Naive thymus-derived CD8-positive, alpha-beta T cell (primary cell): Measurements from ENCODE around the gene GIT1. TPM values are rescaled to one million over a fixed set of nuclear protein-coding genes. Genes with fewer than 3 reads are reported as not detected.

Experiments used
- ATAC-seq, 2 donors: fragments of 150-1000 bp; cut with Tn5 transposase in 1 of 2; sonication (Bioruptor Pico), chemical (Tn5 transposase) in 1 of 2; 1 replicate in 1 of 2; 2 replicates in 1 of 2; pipeline ENCODE4 v1.10.0; 2021; ENCODE audit warnings: mild to moderate bottlenecking in 2 of 2, moderate library complexity in 2 of 2
- POLR2A ChIA-PET: fragments of 350-600 bp; sonication (Branson Sonifier 250); formaldehyde crosslinking; loops from one replicate; lab custom pipeline; 2021; ENCODE audit warnings: antibody characterized with exemption; lab: Charles Lee
- DNase-seq, 10 donors: peaks; one replicate each; pipeline versions ENCODE4 v3.0.0 to v3.0.0-alpha.2; 2020 to 2022
- H3K27ac Mint-ChIP-seq, 10 donors: one replicate each; pipeline ENCODE4 v1.8.0; 2020 to 2022; ENCODE audit warnings: mild to moderate bottlenecking in 10 of 10, mixed read lengths in 10 of 10, moderate library complexity in 4 of 10, inconsistent platforms in 1 of 10
- H3K27me3 Mint-ChIP-seq, 5 donors: one replicate each; pipeline ENCODE4 v1.8.0; 2021 to 2022; ENCODE audit warnings: mixed read lengths in 5 of 5
- H3K36me3 Mint-ChIP-seq, 3 donors: one replicate each; pipeline ENCODE4 v1.8.0; 2020 to 2022; ENCODE audit warnings: mixed read lengths in 3 of 3, mild to moderate bottlenecking in 2 of 3, inconsistent platforms in 1 of 3
- H3K4me1 Mint-ChIP-seq, 4 donors: one replicate each; pipeline ENCODE4 v1.8.0; 2021 to 2022; ENCODE audit warnings: mixed read lengths in 4 of 4
- H3K4me3 Mint-ChIP-seq, 10 donors: one replicate each; pipeline ENCODE4 v1.8.0; 2020 to 2022; ENCODE audit warnings: mild to moderate bottlenecking in 10 of 10, mixed read lengths in 10 of 10, moderate library complexity in 6 of 10, inconsistent platforms in 1 of 10
- H3K9me3 Mint-ChIP-seq, 9 donors: one replicate each; pipeline ENCODE4 v1.8.0; 2020 to 2022; ENCODE audit warnings: mixed read lengths in 9 of 9, mild to moderate bottlenecking in 3 of 9, inconsistent platforms in 1 of 9, moderate library complexity in 1 of 9
- polyA plus RNA-seq, 3 donors: library from polyadenylated mRNA; unstranded; fragments of 300-500 nt; fragmentation: Illumina TruSeq; gene quantifications; one replicate each; pipeline ENCODE4 v1.2.3, GENCODE V29; 2021
- total RNA-seq, 8 experiments: library from RNA in 2 of 8; stranded (reverse) in 2 of 8; gene quantifications; one replicate each; pipeline ENCODE4 v1.2.3 and lab custom pipeline; 2021 to 2026

The GIT1 gene
- total and polyA plus RNA-seq, 5 experiments from 2014 or later: 4.4 to 58.2 (median 27.7) TPM

GRCh38 chr17:29614349-29615047 lies 25.1 kb upstream of the GIT1 start:
- POLR2A ChIA-PET: interaction anchor here (1.3 to 5.9 kb wide), 11 partner anchors 10 to 163 kb away, joined by 3 to 79 read pairs (median 20); partner anchors contain the start of genes ABHD15, ANKRD13B, GIT1 and TP53I13
- H3K9me3 Mint-ChIP-seq: no peaks in the 10 kb centered on the region
- peak overlapping the region; percentile 81 to 95 (median 90) for H3K4me3 Mint-ChIP-seq
- ATAC-seq: no peak
- no peaks in the 10 kb centered on the region for H3K36me3 Mint-ChIP-seq
- peak overlapping the region; percentile 51 to 96 (median 92) for H3K27ac Mint-ChIP-seq
- no peaks in the 10 kb centered on the region for H3K27me3 Mint-ChIP-seq
- H3K4me1 Mint-ChIP-seq: peaks cover 14 to 42% (median 37%) of the 10 kb centered on the region in 4 donors
- no peak for DNase-seq

DNA sequence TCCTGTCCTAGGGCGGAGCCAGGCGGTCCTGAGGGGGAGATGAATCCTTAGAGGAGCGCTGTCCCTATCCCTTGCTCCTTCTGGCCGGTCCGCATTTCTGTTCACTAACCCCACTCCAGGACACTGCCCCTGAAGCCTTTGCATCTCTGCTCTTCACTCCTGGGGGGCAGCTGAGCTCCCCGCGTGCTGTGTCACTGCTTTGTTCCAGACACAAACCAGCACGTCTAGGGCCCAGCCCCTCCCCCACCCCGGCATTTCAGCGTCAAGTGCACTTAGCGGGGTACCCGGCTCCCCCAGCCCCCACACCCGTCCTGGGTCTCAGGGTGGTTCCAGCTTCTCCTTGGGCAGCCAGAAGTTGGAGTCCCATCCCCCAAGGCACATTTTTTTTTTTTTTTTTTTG lies 24.4 kb upstream of the GIT1 start:
- Mint-ChIP-seq H3K9me3 (no peaks in the 10 kb centered on the region), H3K36me3 (no peaks in the 10 kb centered on the region), H3K27me3 (no peaks in the 10 kb centered on the region), H3K4me3 (peak overlapping the region; percentile 32 to 92 (median 71)), H3K4me1 (peaks cover 14 to 42% (median 37%) of the 10 kb centered on the region in 4 donors), H3K27ac (peak overlapping the region in 3 of 10 donors; percentile 41 to 62 (median 60))
- POLR2A ChIA-PET: interaction anchor here (0.5 to 5.9 kb wide), 10 partner anchors 11 to 217 kb away, joined by 3 to 79 read pairs (median 4); partner anchors contain the start of genes ABHD15, ANKRD13B, GIT1 and TP53I13
- ATAC-seq (no peak), DNase-seq (no peak)

DNA sequence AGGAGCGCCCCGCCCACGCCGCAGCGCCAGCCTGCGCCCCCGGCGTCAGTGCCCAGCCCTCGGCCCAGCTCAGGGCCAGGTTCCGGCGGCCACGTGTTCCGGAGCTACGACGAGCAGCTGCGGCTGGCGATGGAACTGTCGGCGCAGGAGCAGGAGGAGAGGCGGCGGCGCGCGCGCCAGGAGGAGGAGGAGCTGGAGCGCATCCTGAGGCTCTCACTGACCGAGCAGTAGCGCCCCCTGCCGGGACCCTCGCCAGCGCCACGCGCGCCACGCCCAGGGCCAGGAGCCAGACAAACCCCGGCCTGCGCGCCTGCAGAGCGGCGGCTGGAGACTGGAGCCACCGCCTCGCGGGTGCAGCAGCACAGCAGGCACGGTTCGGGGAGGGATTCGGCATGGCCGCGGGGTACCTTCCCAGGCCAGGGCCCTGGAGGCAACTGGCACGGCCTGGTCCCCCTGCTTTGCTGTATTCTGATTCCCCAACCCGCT lies 23.9 kb upstream of the GIT1 start:
- POLR2A ChIA-PET: interaction anchor here (0.5 to 5.9 kb wide), 12 partner anchors 12 to 1628 kb away, joined by 3 to 79 read pairs (median 4); partner anchors contain the start of genes ABHD15, ANKRD13B, GIT1 and TP53I13
- H3K4me3 Mint-ChIP-seq: peak overlapping the region; percentile 32 to 92 (median 70)
- peaks cover 14 to 41% (median 37%) of the 10 kb centered on the region in 4 donors for H3K4me1 Mint-ChIP-seq
- peak overlapping the region in 1 of 10 donors; percentile 60 for H3K27ac Mint-ChIP-seq
- DNase-seq (peak; percentile 82 to 97 (median 89)), ATAC-seq (peak; percentile 26 to 43)
- no peaks in the 10 kb centered on the region for H3K36me3 Mint-ChIP-seq
- no peaks in the 10 kb centered on the region for H3K9me3 Mint-ChIP-seq
- no peaks in the 10 kb centered on the region for H3K27me3 Mint-ChIP-seq

DNA sequence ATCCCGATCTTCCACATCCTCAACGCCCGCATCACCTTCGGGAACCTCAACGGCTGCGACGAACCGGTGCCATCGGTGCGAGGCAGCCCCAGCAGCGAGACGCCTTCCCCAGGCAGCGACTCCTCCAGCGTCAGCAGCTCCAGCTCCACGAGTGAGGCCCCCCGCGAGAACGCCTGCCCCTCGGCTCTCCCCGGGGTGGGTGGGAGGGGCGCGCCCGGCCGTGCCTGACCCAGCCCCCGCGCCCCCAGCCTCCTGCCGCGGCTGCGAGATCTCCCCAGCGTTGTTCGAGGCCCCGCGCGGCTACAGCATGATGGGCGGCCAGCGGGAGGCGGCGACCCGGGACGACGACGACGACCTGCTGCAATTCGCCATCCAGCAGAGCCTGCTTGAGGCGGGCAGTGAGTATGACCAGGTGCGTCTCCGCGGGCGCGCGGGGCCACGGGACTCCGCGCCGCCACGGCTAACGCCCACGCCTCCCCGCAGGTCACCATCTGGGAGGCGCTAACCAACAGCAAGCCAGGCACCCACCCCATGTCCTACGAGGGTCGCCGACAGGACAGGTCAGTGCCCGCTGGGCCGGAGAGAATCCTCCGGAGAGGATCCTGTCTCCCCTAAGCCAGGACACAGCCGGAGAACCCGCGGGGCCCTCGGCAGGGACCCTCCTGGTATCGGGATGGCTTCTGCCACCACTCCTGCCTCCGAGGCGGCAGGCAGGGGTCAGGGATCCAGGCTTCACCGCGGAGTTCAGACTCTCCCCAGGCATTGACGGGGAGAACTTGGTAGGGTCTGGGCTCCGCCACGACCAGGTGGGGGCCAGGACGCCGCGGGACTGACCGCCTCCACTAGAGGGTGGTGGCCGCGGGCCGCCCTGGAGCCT lies 23.2 kb upstream of the GIT1 start:
- no peaks in the 10 kb centered on the region for H3K9me3 Mint-ChIP-seq
- no peaks in the 10 kb centered on the region for H3K27me3 Mint-ChIP-seq
- ATAC-seq (no peak), DNase-seq (no peak)
- peaks cover 14 to 37% (median 35%) of the 10 kb centered on the region in 4 donors for H3K4me1 Mint-ChIP-seq
- POLR2A ChIA-PET: interaction anchor here (0.5 to 5.9 kb wide), 8 partner anchors 15 to 1629 kb away, joined by 4 to 79 read pairs (median 4); partner anchors contain the start of genes ABHD15, ANKRD13B and TP53I13
- no peaks in the 10 kb centered on the region for H3K36me3 Mint-ChIP-seq
- H3K27ac Mint-ChIP-seq: no peak overlapping the region
- H3K4me3 Mint-ChIP-seq: peak overlapping the region in 8 of 10 donors; percentile 39 to 81 (median 60)

- no peaks in the 10 kb centered on the region for H3K9me3 Mint-ChIP-seq
- peak overlapping the region in 1 of 10 donors; percentile 62 for H3K27ac Mint-ChIP-seq
- no peak for ATAC-seq
- peak overlapping the region in 3 of 10 donors; percentile 2 to 22 (median 10) for H3K4me3 Mint-ChIP-seq
- no peak for DNase-seq
- no peaks in the 10 kb centered on the region for H3K36me3 Mint-ChIP-seq
- POLR2A ChIA-PET: no interaction called here
- peaks cover 13 to 32% (median 30%) of the 10 kb centered on the region in 4 donors for H3K4me1 Mint-ChIP-seq
- H3K27me3 Mint-ChIP-seq: no peaks in the 10 kb centered on the region
These were observed 22.6 kb upstream of the GIT1 start for GRCh38 chr17:29612094-29612403.

DNA sequence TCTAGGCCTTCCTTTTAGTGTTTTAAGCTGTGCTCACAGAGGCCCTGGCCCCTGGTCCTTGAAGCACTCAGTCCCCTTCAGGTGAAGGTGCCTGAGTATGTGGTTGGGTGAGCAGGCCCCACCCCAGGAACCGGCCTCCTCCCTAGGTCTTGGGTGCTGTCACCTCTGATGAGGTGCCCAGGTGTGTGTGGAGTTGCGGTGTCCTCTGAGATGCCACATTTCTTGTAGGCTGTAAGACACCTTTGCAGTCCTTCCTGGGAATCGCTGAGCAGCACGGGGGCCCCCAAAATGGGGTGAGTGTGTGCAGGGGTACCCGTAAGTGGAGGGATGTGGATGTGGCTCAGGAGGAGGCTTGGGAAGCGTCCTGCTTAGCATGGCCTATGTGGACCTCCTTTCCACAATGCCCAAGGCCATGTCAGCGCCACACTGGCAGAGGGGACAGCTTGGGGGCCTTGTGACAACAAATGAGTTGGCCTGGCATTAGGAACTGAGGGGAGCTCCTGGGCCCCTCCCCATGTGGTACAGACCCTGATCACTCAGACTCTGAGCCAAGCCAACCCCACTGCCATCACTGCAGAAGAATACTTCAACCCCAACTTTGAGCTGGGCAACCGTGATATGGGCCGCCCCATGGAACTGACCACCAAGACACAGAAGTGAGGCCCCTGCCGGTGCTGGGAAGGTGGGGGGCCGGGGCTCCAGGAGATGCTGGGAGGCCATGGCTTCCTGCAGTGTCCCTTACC lies 22.1 kb upstream of the GIT1 start:
- POLR2A ChIA-PET: interaction anchor here (0.6 to 1.2 kb wide), 2 partner anchors 11 to 30 kb away, joined by 4 to 6 read pairs; no protein-coding TSS in a partner anchor
- no peaks in the 10 kb centered on the region for H3K36me3 Mint-ChIP-seq
- DNase-seq: no peak
- no peak for ATAC-seq
- no peaks in the 10 kb centered on the region for H3K27me3 Mint-ChIP-seq
- H3K4me3 Mint-ChIP-seq: peak overlapping the region in 5 of 10 donors; percentile 2 to 58 (median 28)
- H3K9me3 Mint-ChIP-seq: no peaks in the 10 kb centered on the region
- peak overlapping the region in 1 of 10 donors; percentile 22 for H3K27ac Mint-ChIP-seq
- peaks cover 10 to 26% (median 24%) of the 10 kb centered on the region in 4 donors for H3K4me1 Mint-ChIP-seq

- Mint-ChIP-seq H3K27me3 (no peaks in the 10 kb centered on the region), H3K9me3 (no peaks in the 10 kb centered on the region), H3K36me3 (no peaks in the 10 kb centered on the region), H3K27ac (peak overlapping the region in 1 of 10 donors; percentile 27), H3K4me1 (peaks cover 7 to 18% (median 15%) of the 10 kb centered on the region in 4 donors), H3K4me3 (no peak overlapping the region)
- ATAC-seq: no peak
- POLR2A ChIA-PET: interaction anchor here (1.2 kb wide), 1 partner anchor 29 kb away, joined by 6 read pairs; no protein-coding TSS in a partner anchor
- no peak for DNase-seq
These were observed 20.9 kb upstream of the GIT1 start for GRCh38 chr17:29610395-29610794.

- Mint-ChIP-seq H3K27ac (no peak overlapping the region), H3K36me3 (no peaks in the 10 kb centered on the region), H3K9me3 (no peaks in the 10 kb centered on the region), H3K27me3 (no peaks in the 10 kb centered on the region), H3K4me3 (no peak overlapping the region), H3K4me1 (peaks cover 0 to 6% (median 2%) of the 10 kb centered on the region in 4 donors)
- ATAC-seq (no peak), DNase-seq (no peak)
- POLR2A ChIA-PET: interaction anchor here (1.2 kb wide), 2 partner anchors 9 to 17 kb away, joined by 3 to 4 read pairs; partner anchors contain the start of gene ANKRD13B
These were observed 19.5 kb upstream of the GIT1 start for GRCh38 chr17:29608986-29609385.

DNA sequence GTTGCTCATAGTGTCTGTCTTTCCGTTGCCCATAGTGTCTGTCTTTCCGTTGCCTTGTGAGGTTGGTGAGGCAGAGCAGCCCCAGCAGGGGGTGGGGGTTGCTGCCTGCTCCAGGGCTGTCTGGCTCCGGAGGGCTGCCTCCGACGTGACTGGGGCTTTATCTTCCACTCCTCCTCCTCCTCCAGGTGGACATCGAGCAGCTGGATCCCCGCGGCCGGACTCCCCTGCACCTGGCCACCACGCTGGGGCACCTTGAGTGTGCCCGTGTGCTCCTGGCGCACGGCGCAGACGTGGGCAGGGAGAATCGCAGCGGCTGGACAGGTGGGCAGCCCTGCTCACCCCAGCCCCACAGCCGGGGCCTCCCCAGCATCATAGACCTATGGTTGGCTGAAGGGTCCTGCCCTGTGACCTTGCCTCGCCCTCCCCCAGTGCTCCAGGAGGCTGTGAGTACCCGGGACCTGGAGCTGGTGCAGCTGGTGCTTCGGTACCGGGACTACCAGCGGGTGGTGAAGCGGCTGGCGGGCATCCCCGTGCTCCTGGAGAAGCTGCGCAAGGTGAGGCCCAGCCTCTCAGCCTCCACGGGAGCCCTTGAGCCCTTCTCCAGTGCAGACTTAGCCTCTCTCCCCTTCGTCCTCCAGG lies 18.2 kb upstream of the GIT1 start:
- Mint-ChIP-seq H3K36me3 (no peaks in the 10 kb centered on the region), H3K27me3 (no peaks in the 10 kb centered on the region), H3K4me3 (no peak overlapping the region), H3K9me3 (no peaks in the 10 kb centered on the region), H3K27ac (no peak overlapping the region), H3K4me1 (peaks cover 0 to 2% (median 0%) of the 10 kb centered on the region in 4 donors)
- DNase-seq: no peak
- POLR2A ChIA-PET: interaction anchor here (1.2 to 1.3 kb wide), 2 partner anchors 10 to 20 kb away, joined by 3 to 4 read pairs; no protein-coding TSS in a partner anchor
- no peak for ATAC-seq

DNA sequence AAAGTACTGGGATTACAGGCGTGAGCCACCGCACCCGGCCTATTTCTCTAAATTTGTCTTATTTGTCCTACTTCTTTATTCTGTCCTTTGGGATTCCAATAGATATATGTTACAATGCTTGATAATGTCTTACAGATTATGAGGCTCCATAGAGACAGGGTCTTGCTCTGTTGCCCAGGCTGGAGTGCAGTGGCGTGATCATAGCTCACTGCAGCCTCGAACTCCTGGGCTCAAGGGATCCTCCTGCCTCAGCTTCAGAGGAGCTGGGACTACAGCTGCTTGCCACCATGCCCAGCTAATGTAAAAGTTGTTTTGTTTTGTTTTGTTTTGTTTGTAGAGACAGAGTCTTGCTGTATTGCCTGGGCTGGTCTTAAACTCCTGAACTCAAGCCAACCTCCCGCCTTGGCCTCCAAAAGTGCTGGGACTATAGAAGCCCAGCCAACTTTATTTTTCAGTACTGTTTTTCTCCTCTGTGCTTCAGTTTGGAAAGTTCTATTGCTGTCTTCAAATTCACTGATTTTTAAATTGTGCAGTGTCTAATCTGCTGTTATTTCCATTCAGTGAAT lies 13.7 kb upstream of the GIT1 start:
- no peak for ATAC-seq
- H3K36me3 Mint-ChIP-seq: no peaks in the 10 kb centered on the region
- POLR2A ChIA-PET: no interaction called here
- DNase-seq: no peak
- no peaks in the 10 kb centered on the region for H3K9me3 Mint-ChIP-seq
- H3K27ac Mint-ChIP-seq: peak overlapping the region in 1 of 10 donors; percentile 36
- H3K4me1 Mint-ChIP-seq: no peaks in the 10 kb centered on the region
- no peaks in the 10 kb centered on the region for H3K27me3 Mint-ChIP-seq
- H3K4me3 Mint-ChIP-seq: no peak overlapping the region
